OCI-LY3 (cell line): ENCODE results near the gene DDX60.

Source experiments
- EZH2phosphoT487 ChIP-seq: fragments of 200-600 bp; shearing (Covaris generic); IDR thresholded peaks from 2 replicates; pipeline ENCODE4 v1.6.1; 2018; ENCODE audit warnings: antibody characterized with exemption, mixed run types, low read depth
- TF ChIP-seq, protein P1 (sequence below): fragments of 200-600, 300-600 bp; sonication (generic); IDR thresholded peaks from 2 replicates; pipeline ENCODE4 v1.5.1; 2014; ENCODE audit warnings: antibody characterized with exemption, low read length, low read depth

DNA sequence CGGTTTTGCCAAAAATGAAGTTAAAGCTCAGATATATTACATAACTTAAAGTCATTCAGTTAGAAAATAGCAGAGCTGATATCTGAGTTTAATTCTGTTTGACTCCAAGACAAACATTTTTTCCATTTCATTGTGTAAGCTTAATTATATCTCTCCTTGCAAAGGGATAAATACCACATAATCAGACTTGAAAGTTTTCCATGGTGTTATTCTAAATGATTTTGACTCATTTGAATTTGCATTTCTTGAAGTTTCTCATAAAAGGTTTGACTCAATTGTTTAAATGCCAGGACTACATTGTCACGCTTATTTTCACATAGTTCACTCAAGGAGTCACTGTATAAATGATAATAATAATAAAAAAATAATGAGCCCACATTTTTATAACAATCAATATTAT lies 39.4 kb upstream of the DDX60 start:
- TF ChIP-seq, protein P1, sequence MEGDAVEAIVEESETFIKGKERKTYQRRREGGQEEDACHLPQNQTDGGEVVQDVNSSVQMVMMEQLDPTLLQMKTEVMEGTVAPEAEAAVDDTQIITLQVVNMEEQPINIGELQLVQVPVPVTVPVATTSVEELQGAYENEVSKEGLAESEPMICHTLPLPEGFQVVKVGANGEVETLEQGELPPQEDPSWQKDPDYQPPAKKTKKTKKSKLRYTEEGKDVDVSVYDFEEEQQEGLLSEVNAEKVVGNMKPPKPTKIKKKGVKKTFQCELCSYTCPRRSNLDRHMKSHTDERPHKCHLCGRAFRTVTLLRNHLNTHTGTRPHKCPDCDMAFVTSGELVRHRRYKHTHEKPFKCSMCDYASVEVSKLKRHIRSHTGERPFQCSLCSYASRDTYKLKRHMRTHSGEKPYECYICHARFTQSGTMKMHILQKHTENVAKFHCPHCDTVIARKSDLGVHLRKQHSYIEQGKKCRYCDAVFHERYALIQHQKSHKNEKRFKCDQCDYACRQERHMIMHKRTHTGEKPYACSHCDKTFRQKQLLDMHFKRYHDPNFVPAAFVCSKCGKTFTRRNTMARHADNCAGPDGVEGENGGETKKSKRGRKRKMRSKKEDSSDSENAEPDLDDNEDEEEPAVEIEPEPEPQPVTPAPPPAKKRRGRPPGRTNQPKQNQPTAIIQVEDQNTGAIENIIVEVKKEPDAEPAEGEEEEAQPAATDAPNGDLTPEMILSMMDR, result no peak
- no peak for TF ChIP-seq EZH2phosphoT487
